ENCODE data around the gene HOXA3. TPM values are rescaled to one million over a fixed set of nuclear protein-coding genes. Genes with fewer than 3 reads are reported as not detected.

Gene HOXA3
- total RNA-seq, 4 donors from 2014 or later = 6.4 to 22.6 (median 10.3) TPM

GRCh38 chr7:27188386-27189294 lies 36.3 kb upstream of the HOXA3 start:
- no peaks in the 10 kb centered on the region for H3K36me3 ChIP-seq
- 4 to 5% methylated on average over 4 to 22 of the region's 49 CpGs for WGBS, 2 donors (ENCODE audit: low coverage in 1 of 2)
- H3K4me3 ChIP-seq = peak overlapping the region in 1 of 2 donors; percentile 22
- TF ChIP-seq CTCF (IDR thresholded peaks at IDR 0.05) = no peak
- TF ChIP-seq POLR2A (IDR thresholded peaks at IDR 0.05) = no peak
- TF ChIP-seq EP300 (IDR thresholded peaks at IDR 0.05) = no peak
- TF ChIP-seq POLR2AphosphoS5 (IDR thresholded peaks at IDR 0.05) = no peak
- H3K27me3 ChIP-seq = peaks cover 100% of the 10 kb centered on the region
- H3K27ac ChIP-seq = no peak overlapping the region
- no peaks in the 10 kb centered on the region for H3K9me3 ChIP-seq
- H3K4me1 ChIP-seq = peaks cover 0 to 64% (median 31%) of the 10 kb centered on the region in 3 donors
- no peak for ATAC-seq

- H3K4me3 ChIP-seq = no peak overlapping the region
- WGBS, 2 donors (ENCODE audit: low coverage in 1 of 2) = 9% methylated on average over 8 to 20 of the region's 46 CpGs
- H3K4me1 ChIP-seq = peaks cover 0 to 65% (median 24%) of the 10 kb centered on the region in 3 donors
- H3K9me3 ChIP-seq = no peaks in the 10 kb centered on the region
- no peaks in the 10 kb centered on the region for H3K36me3 ChIP-seq
- no peak overlapping the region for H3K27ac ChIP-seq
- H3K27me3 ChIP-seq = peaks cover 100% of the 10 kb centered on the region
- no peak for TF ChIP-seq CTCF (IDR thresholded peaks at IDR 0.05)
- TF ChIP-seq EP300 (IDR thresholded peaks at IDR 0.05) = no peak
- TF ChIP-seq POLR2A (IDR thresholded peaks at IDR 0.05) = no peak
- ATAC-seq = no peak
Measured at GRCh38 chr7:27187475-27188385, 35.3 kb upstream of the HOXA3 start.

- no peaks in the 10 kb centered on the region for H3K9me3 ChIP-seq
- ATAC-seq = no peak
- no peaks in the 10 kb centered on the region for H3K36me3 ChIP-seq
- H3K4me3 ChIP-seq = no peak overlapping the region
- peaks cover 100% of the 10 kb centered on the region for H3K27me3 ChIP-seq
- no peak for TF ChIP-seq CTCF (IDR thresholded peaks at IDR 0.05)
- no peak for TF ChIP-seq EP300 (IDR thresholded peaks at IDR 0.05)
- TF ChIP-seq POLR2AphosphoS5 (IDR thresholded peaks at IDR 0.05) = no peak
- no peak for TF ChIP-seq POLR2A (IDR thresholded peaks at IDR 0.05)
- WGBS, 2 donors (ENCODE audit: low coverage in 1 of 2) = 21 to 25% methylated on average over 4 of the region's 4 CpGs
- no peak overlapping the region for H3K27ac ChIP-seq
- peaks cover 0 to 57% (median 18%) of the 10 kb centered on the region in 3 donors for H3K4me1 ChIP-seq
Measured at GRCh38 chr7:27186668-27187474, 34.5 kb upstream of the HOXA3 start.

GRCh38 chr7:27185854-27186667 lies 33.7 kb upstream of the HOXA3 start:
- Histone ChIP-seq H3K27me3 (peaks cover 100% of the 10 kb centered on the region), H3K27ac (no peak overlapping the region), H3K9me3 (no peaks in the 10 kb centered on the region), H3K4me1 (peaks cover 0 to 56% (median 18%) of the 10 kb centered on the region in 3 donors), H3K4me3 (no peak overlapping the region), H3K36me3 (no peaks in the 10 kb centered on the region)
- WGBS, 2 donors (ENCODE audit: low coverage in 1 of 2) = 10 to 11% methylated on average over 10 to 16 of the region's 24 CpGs
- TF ChIP-seq CTCF (IDR thresholded peaks at IDR 0.05) (no peak), EP300 (IDR thresholded peaks at IDR 0.05) (no peak), POLR2AphosphoS5 (IDR thresholded peaks at IDR 0.05) (no peak), POLR2A (IDR thresholded peaks at IDR 0.05) (no peak)
- no peak for ATAC-seq

Measured in gastroesophageal sphincter (tissue), 4 donors.